Karpas-422 (cell line): Measurements from ENCODE around the gene ZGLP1. TPM values are rescaled to one million over a fixed set of nuclear protein-coding genes. Genes with fewer than 3 reads are reported as not detected.

Experiments
- DNase-seq: peaks from one replicate; pipeline ENCODE4 v3.0.0-alpha.2; 2015
- H2AFZ ChIP-seq: fragments of 200-600 bp; sonication (generic); 2 replicates; pipeline ENCODE4 v1.6.1; 2014; ENCODE audit warnings: antibody characterized with exemption, low read length, mixed read lengths
- H3K27ac ChIP-seq: fragments of 200-600 bp; sonication (generic); 2 replicates; pipeline ENCODE4 v1.5.1; 2014; ENCODE audit warnings: mild to moderate bottlenecking, low read length, moderate library complexity
- H3K27me3 ChIP-seq: fragments of 200-600 bp; sonication (generic); 2 replicates; pipeline ENCODE4 v1.6.1; 2014; ENCODE audit warnings: low read length, mixed read lengths
- H3K36me3 ChIP-seq: fragments of 200-600 bp; sonication (generic); 2 replicates; pipeline ENCODE4 v1.6.1; 2014; ENCODE audit warnings: low read length, mixed read lengths; ENCODE audit not compliant: insufficient read depth
- H3K4me1 ChIP-seq: fragments of 200-600 bp; sonication (generic); 2 replicates; pipeline ENCODE4 v1.6.1; 2014; ENCODE audit warnings: mild to moderate bottlenecking, low read length, mixed read lengths
- H3K4me2 ChIP-seq: fragments of 200-600 bp; sonication (generic); 2 replicates; pipeline ENCODE4 v1.6.1; 2014; ENCODE audit warnings: low read length, low read depth, mild to moderate bottlenecking; ENCODE audit not compliant: poor library complexity, severe bottlenecking
- H3K4me3 ChIP-seq: fragments of 200-600 bp; sonication (generic); 2 replicates; pipeline ENCODE4 v1.5.1; 2014; ENCODE audit warnings: mild to moderate bottlenecking, antibody characterized with exemption, low read length, mixed read lengths
- H3K79me2 ChIP-seq: fragments of 200-600 bp; sonication (generic); 2 replicates; pipeline ENCODE4 v1.6.1; 2014; ENCODE audit warnings: mild to moderate bottlenecking, low read length, mixed read lengths
- H3K9ac ChIP-seq: fragments of 200-600 bp; sonication (generic); 2 replicates; pipeline ENCODE4 v1.6.0; 2014; ENCODE audit warnings: low read length
- H3K9me2 ChIP-seq: fragments of 200-600 bp; sonication (generic), shearing (Covaris generic); replicated peaks from 2 replicates; pipeline ENCODE4 v1.6.0; 2014; ENCODE audit warnings: mild to moderate bottlenecking, low read length, moderate library complexity; ENCODE audit not compliant: insufficient read depth
- H3K9me3 ChIP-seq: fragments of 300-700, 200-600 bp; sonication (generic); 2 replicates; pipeline ENCODE4 v1.6.1; 2014; ENCODE audit warnings: low read length, mixed read lengths
- H4K20me1 ChIP-seq: fragments of 200-600 bp; sonication (generic); 2 replicates; pipeline ENCODE4 v1.6.1; 2014; ENCODE audit warnings: mild to moderate bottlenecking, antibody characterized with exemption, low read length, low read depth; ENCODE audit not compliant: insufficient read depth
- total RNA-seq: library from RNA; depleted of rRNA; stranded (reverse); fragments of >200 nt; shearing (Covaris generic); gene quantifications from 2 replicates; pipeline ENCODE4 v1.2.3, GENCODE V29; 2014; ENCODE audit warnings: low replicate concordance

ZGLP1 gene
- total RNA-seq, 1 experiment from 2014 or later = 5.3 TPM

DNA sequence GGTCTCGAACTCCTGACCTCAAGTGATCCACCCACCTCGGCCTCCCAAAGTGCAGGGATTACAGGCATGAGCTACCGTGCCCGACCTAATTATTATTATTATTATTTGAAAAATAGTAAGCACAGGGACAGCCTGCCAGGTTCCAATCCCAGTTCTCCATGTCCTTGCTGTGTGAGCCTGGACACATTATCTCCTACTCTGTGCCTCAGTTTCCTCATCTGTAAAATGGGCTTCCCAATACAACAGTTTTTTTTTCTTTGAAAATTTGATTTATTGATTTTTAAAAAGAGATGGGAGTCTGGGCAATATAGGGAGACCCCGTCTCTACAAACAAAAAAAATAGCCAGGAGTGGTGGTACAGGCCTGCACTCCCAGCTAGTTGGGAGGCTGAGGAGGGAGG, 3.3 kb downstream of the ZGLP1 start:
- no peaks in the 10 kb centered on the region for H3K9me2 ChIP-seq
- no peak overlapping the region for H2AFZ ChIP-seq
- no peaks in the 10 kb centered on the region for H3K27me3 ChIP-seq
- no peaks in the 10 kb centered on the region for H3K79me2 ChIP-seq
- H3K9me3 ChIP-seq = no peaks in the 10 kb centered on the region
- H3K4me3 ChIP-seq = no peak overlapping the region
- no peak overlapping the region for H3K4me2 ChIP-seq
- H4K20me1 ChIP-seq = no peaks in the 10 kb centered on the region
- H3K27ac ChIP-seq = no peak overlapping the region
- no peak overlapping the region for H3K9ac ChIP-seq
- H3K4me1 ChIP-seq = no peaks in the 10 kb centered on the region
- no peaks in the 10 kb centered on the region for H3K36me3 ChIP-seq
- DNase-seq = no peak

DNA sequence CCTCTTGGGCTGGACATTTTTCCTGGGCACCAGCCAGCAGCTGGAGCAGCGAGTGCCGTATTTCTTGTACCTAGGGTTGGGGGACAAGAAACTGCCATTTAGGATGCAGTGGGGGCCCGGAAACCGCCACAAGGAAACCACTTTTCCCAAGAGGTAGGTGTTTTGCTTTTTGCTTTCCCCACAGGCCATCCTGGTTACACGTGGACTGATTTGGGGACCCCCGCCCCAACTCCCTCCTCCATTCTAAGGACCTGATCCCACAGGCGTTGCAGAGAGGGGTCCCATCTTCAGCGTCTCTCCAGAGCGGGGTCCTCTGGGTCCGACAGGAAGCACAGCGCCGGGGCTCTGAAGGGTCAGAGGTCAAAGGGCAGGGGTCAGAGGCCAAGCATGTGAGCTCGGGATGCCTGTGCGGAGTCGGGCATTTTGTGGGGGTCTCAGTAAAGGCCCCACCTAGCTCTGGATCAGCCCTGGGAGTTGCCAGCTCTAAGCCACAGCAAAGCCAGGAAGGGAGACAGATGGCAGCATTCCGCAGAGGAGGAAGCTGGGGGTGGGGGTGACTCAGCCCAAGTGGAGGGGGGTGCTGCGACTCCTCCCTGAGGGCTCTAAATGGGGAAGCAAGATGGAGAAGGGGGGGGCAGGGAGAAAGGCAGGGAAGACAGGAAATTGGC, 4.3 kb downstream of the ZGLP1 start:
- no peaks in the 10 kb centered on the region for H3K27me3 ChIP-seq
- no peak overlapping the region for H3K4me2 ChIP-seq
- H3K27ac ChIP-seq = no peak overlapping the region
- no peak overlapping the region for H3K9ac ChIP-seq
- H3K79me2 ChIP-seq = no peaks in the 10 kb centered on the region
- H3K9me2 ChIP-seq = no peaks in the 10 kb centered on the region
- H3K36me3 ChIP-seq = no peaks in the 10 kb centered on the region
- H3K4me1 ChIP-seq = no peaks in the 10 kb centered on the region
- no peaks in the 10 kb centered on the region for H3K9me3 ChIP-seq
- no peaks in the 10 kb centered on the region for H4K20me1 ChIP-seq
- no peak for DNase-seq
- no peak overlapping the region for H2AFZ ChIP-seq
- H3K4me3 ChIP-seq = no peak overlapping the region

GRCh38 chr19:10299545-10300458, 9.8 kb downstream of the ZGLP1 start:
- H3K4me1 ChIP-seq = peaks cover 8% of the 10 kb centered on the region
- H3K9me2 ChIP-seq = no peaks in the 10 kb centered on the region
- no peak overlapping the region for H3K27ac ChIP-seq
- H3K4me3 ChIP-seq = no peak overlapping the region
- H2AFZ ChIP-seq = no peak overlapping the region
- no peaks in the 10 kb centered on the region for H3K9me3 ChIP-seq
- no peak overlapping the region for H3K9ac ChIP-seq
- no peaks in the 10 kb centered on the region for H4K20me1 ChIP-seq
- H3K27me3 ChIP-seq = no peaks in the 10 kb centered on the region
- no peak for DNase-seq
- no peaks in the 10 kb centered on the region for H3K36me3 ChIP-seq
- no peak overlapping the region for H3K4me2 ChIP-seq
- no peaks in the 10 kb centered on the region for H3K79me2 ChIP-seq

- peak overlapping the region; percentile 44 for H3K4me2 ChIP-seq
- H3K9ac ChIP-seq = peak overlapping the region; percentile 43; the same call in 1 of the 2 replicates
- H2AFZ ChIP-seq = peak overlapping the region; percentile 58
Observed at GRCh38 chr19:10295847-10296591, 13.6 kb downstream of the ZGLP1 start.

DNA sequence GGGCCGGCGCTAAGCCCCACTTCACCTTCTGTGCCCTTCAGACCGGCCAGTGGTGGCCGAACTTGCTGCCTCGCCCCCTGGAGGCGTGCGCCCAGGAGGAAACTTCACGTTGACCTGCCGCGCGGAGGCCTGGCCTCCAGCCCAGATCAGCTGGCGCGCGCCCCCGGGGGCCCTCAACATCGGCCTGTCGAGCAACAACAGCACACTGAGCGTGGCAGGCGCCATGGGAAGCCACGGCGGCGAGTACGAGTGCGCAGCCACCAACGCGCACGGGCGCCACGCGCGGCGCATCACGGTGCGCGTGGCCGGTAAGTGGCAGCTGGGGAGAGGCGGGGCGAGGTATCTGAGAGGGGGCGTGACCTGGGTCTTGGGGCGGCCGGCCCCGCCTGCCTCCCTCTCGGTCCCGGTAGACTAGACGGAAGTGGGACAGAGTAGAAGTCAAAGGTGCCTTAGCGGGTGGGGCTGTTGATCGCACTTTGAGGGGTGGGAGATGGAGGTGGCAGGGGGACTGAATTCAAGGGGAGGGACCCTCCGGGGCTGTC, 14.2 kb downstream of the ZGLP1 start:
- H3K9me3 ChIP-seq = no peaks in the 10 kb centered on the region
- H3K79me2 ChIP-seq = no peaks in the 10 kb centered on the region
- H3K4me3 ChIP-seq = peak overlapping the region; percentile 43; the same call in 1 of the 2 replicates
- H3K27me3 ChIP-seq = no peaks in the 10 kb centered on the region
- peak overlapping the region; percentile 58 for H2AFZ ChIP-seq
- peak; percentile 72 for DNase-seq
- H3K9me2 ChIP-seq = no peaks in the 10 kb centered on the region
- peaks cover 11% of the 10 kb centered on the region for H3K4me1 ChIP-seq
- H3K27ac ChIP-seq = no peak overlapping the region
- H3K4me2 ChIP-seq = peak overlapping the region; percentile 44
- H4K20me1 ChIP-seq = no peaks in the 10 kb centered on the region
- no peaks in the 10 kb centered on the region for H3K36me3 ChIP-seq
- H3K9ac ChIP-seq = peak overlapping the region; percentile 43; the same call in 1 of the 2 replicates

More at GRCh38 chr19:10295847-10296591, 13.6 kb downstream of the ZGLP1 start:
- Histone ChIP-seq H4K20me1 (no peaks in the 10 kb centered on the region), H3K79me2 (no peaks in the 10 kb centered on the region), H3K9me2 (no peaks in the 10 kb centered on the region), H3K27me3 (no peaks in the 10 kb centered on the region), H3K4me3 (peak overlapping the region; percentile 43; the same call in 1 of the 2 replicates), H3K9me3 (no peaks in the 10 kb centered on the region), H3K4me1 (peaks cover 8% of the 10 kb centered on the region), H3K27ac (no peak overlapping the region), H3K36me3 (no peaks in the 10 kb centered on the region)
- no peak for DNase-seq

DNA sequence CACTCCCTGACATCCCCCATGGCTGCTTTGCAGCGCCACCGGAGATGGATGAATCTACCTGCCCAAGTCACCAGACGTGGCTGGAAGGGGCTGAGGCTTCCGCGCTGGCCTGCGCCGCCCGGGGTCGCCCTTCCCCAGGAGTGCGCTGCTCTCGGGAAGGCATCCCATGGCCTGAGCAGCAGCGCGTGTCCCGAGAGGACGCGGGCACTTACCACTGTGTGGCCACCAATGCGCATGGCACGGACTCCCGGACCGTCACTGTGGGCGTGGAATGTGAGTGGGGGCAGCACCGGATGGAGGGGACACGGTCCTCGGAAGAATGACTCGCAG, 15.3 kb downstream of the ZGLP1 start:
- Histone ChIP-seq H3K79me2 (no peaks in the 10 kb centered on the region), H2AFZ (no peak overlapping the region), H3K9me3 (no peaks in the 10 kb centered on the region), H3K27me3 (no peaks in the 10 kb centered on the region), H3K36me3 (no peaks in the 10 kb centered on the region), H3K9me2 (no peaks in the 10 kb centered on the region), H4K20me1 (no peaks in the 10 kb centered on the region), H3K4me2 (no peak overlapping the region), H3K4me3 (no peak overlapping the region), H3K9ac (no peak overlapping the region), H3K4me1 (peaks cover 21% of the 10 kb centered on the region), H3K27ac (no peak overlapping the region)
- no peak for DNase-seq

DNA sequence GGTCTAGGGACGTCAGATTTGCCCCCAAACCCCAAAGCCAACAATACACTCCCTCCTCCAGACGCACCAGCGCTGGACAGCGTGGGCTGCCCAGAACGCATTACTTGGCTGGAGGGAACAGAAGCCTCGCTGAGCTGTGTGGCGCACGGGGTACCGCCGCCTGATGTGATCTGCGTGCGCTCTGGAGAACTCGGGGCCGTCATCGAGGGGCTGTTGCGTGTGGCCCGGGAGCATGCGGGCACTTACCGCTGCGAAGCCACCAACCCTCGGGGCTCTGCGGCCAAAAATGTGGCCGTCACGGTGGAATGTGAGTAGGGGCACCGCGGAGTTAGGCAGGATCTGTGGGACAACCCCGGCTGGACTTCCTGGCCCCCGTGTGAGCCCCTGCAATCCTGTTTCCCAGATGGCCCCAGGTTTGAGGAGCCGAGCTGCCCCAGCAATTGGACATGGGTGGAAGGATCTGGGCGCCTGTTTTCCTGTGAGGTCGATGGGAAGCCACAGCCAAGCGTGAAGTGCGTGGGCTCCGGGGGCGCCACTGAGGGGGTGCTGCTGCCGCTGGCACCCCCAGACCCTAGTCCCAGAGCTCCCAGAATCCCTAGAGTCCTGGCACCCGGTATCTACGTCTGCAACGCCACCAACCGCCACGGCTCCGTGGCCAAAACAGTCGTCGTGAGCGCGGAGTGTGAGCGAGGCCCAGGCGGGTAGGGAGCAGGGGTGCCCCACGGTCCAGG, 15.8 kb downstream of the ZGLP1 start:
- Histone ChIP-seq H2AFZ (no peak overlapping the region), H3K27ac (no peak overlapping the region), H3K9me2 (no peaks in the 10 kb centered on the region), H3K4me3 (no peak overlapping the region), H3K4me2 (no peak overlapping the region), H3K36me3 (no peaks in the 10 kb centered on the region), H4K20me1 (no peaks in the 10 kb centered on the region), H3K79me2 (no peaks in the 10 kb centered on the region), H3K9ac (no peak overlapping the region), H3K4me1 (peaks cover 27% of the 10 kb centered on the region), H3K9me3 (no peaks in the 10 kb centered on the region), H3K27me3 (no peaks in the 10 kb centered on the region)
- no peak for DNase-seq
